H7 (cell line): ENCODE results near the gene CEMIP. TPM values are rescaled to one million over a fixed set of nuclear protein-coding genes. Genes with fewer than 3 reads are reported as not detected.

Experiments used
- DNase-seq: peaks from one replicate; pipeline ENCODE4 v3.0.0; 2012
- H3K27me3 ChIP-seq: 2 replicates; pipeline ENCODE4 v1.6.0; 2011; ENCODE audit warnings: mild to moderate bottlenecking, low read length; ENCODE audit not compliant: control insufficient read depth, insufficient read depth
- H3K36me3 ChIP-seq: replicated peaks from 2 replicates; pipeline ENCODE4 v1.5.1; 2011; ENCODE audit warnings: low read length; ENCODE audit not compliant: control insufficient read depth, insufficient read depth
- H3K4me3 ChIP-seq: 2 replicates; pipeline ENCODE4 v1.5.1; 2011; ENCODE audit warnings: low read depth, mild to moderate bottlenecking, control low read depth, low read length, moderate library complexity; ENCODE audit not compliant: insufficient read depth
- total RNA-seq: library from RNA; depleted of rRNA; stranded (reverse); fragments of >200 nt; shearing (Covaris generic); gene quantifications from 2 replicates; pipeline ENCODE4 v1.2.3, GENCODE V29; 2014

CEMIP gene
- total RNA-seq, 1 experiment from 2014 or later: 0.03 TPM

GRCh38 chr15:80852676-80853075 is 73.5 kb downstream of the CEMIP start:
- no peaks in the 10 kb centered on the region for H3K27me3 ChIP-seq
- no peak for DNase-seq
- no peak overlapping the region for H3K4me3 ChIP-seq

GRCh38 chr15:80854104-80854503 is 74.9 kb downstream of the CEMIP start:
- Histone ChIP-seq H3K4me3 (no peak overlapping the region), H3K27me3 (no peaks in the 10 kb centered on the region), H3K36me3 (no peaks in the 10 kb centered on the region)
- DNase-seq: no peak

More at GRCh38 chr15:80852676-80853075, 73.5 kb downstream of the CEMIP start:
- no peaks in the 10 kb centered on the region for H3K36me3 ChIP-seq

GRCh38 chr15:80855206-80855605 is 76.0 kb downstream of the CEMIP start:
- no peak overlapping the region for H3K4me3 ChIP-seq
- no peak for DNase-seq
- no peaks in the 10 kb centered on the region for H3K36me3 ChIP-seq
- no peaks in the 10 kb centered on the region for H3K27me3 ChIP-seq

- no peak overlapping the region for H3K4me3 ChIP-seq
- H3K36me3 ChIP-seq: no peaks in the 10 kb centered on the region
- no peaks in the 10 kb centered on the region for H3K27me3 ChIP-seq
- DNase-seq: peak; percentile 67
Observed at GRCh38 chr15:80856400-80856799, 77.2 kb downstream of the CEMIP start.

GRCh38 chr15:80856809-80857377 is 77.7 kb downstream of the CEMIP start:
- Histone ChIP-seq H3K4me3 (no peak overlapping the region), H3K27me3 (no peaks in the 10 kb centered on the region), H3K36me3 (no peaks in the 10 kb centered on the region)
- DNase-seq: peak; percentile 53

- no peak overlapping the region for H3K4me3 ChIP-seq
- no peak for DNase-seq
- H3K27me3 ChIP-seq: no peaks in the 10 kb centered on the region; the same call in 1 of the 2 replicates
- H3K36me3 ChIP-seq: no peaks in the 10 kb centered on the region
Observed at GRCh38 chr15:80861731-80862170, 82.6 kb downstream of the CEMIP start.

- H3K27me3 ChIP-seq: no peaks in the 10 kb centered on the region; the same call in 1 of the 2 replicates
- no peak overlapping the region for H3K4me3 ChIP-seq
- no peak for DNase-seq
Observed at GRCh38 chr15:80864666-80865065, 85.5 kb downstream of the CEMIP start.

GRCh38 chr15:80866936-80867335 is 87.8 kb downstream of the CEMIP start:
- DNase-seq: peak; percentile 72

More at GRCh38 chr15:80864666-80865065, 85.5 kb downstream of the CEMIP start:
- H3K36me3 ChIP-seq: no peaks in the 10 kb centered on the region

GRCh38 chr15:80870366-80870765 is 91.2 kb downstream of the CEMIP start:
- Histone ChIP-seq H3K27me3 (no peaks in the 10 kb centered on the region; the same call in 1 of the 2 replicates), H3K4me3 (no peak overlapping the region), H3K36me3 (no peaks in the 10 kb centered on the region)
- no peak for DNase-seq

More at GRCh38 chr15:80866936-80867335, 87.8 kb downstream of the CEMIP start:
- Histone ChIP-seq H3K27me3 (no peaks in the 10 kb centered on the region; the same call in 1 of the 2 replicates), H3K4me3 (no peak overlapping the region), H3K36me3 (no peaks in the 10 kb centered on the region)

- DNase-seq: no peak
- no peaks in the 10 kb centered on the region for H3K36me3 ChIP-seq
- no peaks in the 10 kb centered on the region; the same call in 1 of the 2 replicates for H3K27me3 ChIP-seq
- no peak overlapping the region for H3K4me3 ChIP-seq
Observed at GRCh38 chr15:80870893-80871292, 91.7 kb downstream of the CEMIP start.

GRCh38 chr15:80871858-80872257 is 92.7 kb downstream of the CEMIP start:
- no peaks in the 10 kb centered on the region; the same call in 1 of the 2 replicates for H3K27me3 ChIP-seq
- H3K36me3 ChIP-seq: no peaks in the 10 kb centered on the region
- DNase-seq: no peak
- H3K4me3 ChIP-seq: no peak overlapping the region

- Histone ChIP-seq H3K36me3 (no peaks in the 10 kb centered on the region), H3K27me3 (no peaks in the 10 kb centered on the region; the same call in 1 of the 2 replicates), H3K4me3 (no peak overlapping the region)
- no peak for DNase-seq
Observed at GRCh38 chr15:80873366-80873952, 94.3 kb downstream of the CEMIP start.

- Histone ChIP-seq H3K36me3 (no peaks in the 10 kb centered on the region), H3K4me3 (no peak overlapping the region), H3K27me3 (no peaks in the 10 kb centered on the region; the same call in 1 of the 2 replicates)
- DNase-seq: no peak
Observed at GRCh38 chr15:80875568-80876347, 96.6 kb downstream of the CEMIP start.

GRCh38 chr15:80876348-80876674 is 97.1 kb downstream of the CEMIP start:
- Histone ChIP-seq H3K36me3 (no peaks in the 10 kb centered on the region), H3K4me3 (no peak overlapping the region), H3K27me3 (no peaks in the 10 kb centered on the region; the same call in 1 of the 2 replicates)
- DNase-seq: no peak
